ENCODE measurements around the gene RCBTB1. TPM values are rescaled to one million over a fixed set of nuclear protein-coding genes. Genes with fewer than 3 reads are reported as not detected.
"Not testable (repeated sequence)": the region's sequence is repeated elsewhere in the genome, so short reads cannot be mapped to it uniquely, and the experiment has no call there.

Gene RCBTB1
- polyA plus RNA-seq, 1 donor from 2014 or later: 65.3 TPM

GRCh38 chr13:49616676-49617065, 31.3 kb upstream of the RCBTB1 start:
- no peak for TF ChIP-seq EZH2 (IDR thresholded peaks at IDR 0.05; ENCODE audit: borderline replicate concordance, insufficient read depth, low read length, poor library complexity, severe bottlenecking)
- no peak for TF ChIP-seq REST (IDR thresholded peaks at IDR 0.05; ENCODE audit: borderline replicate concordance)
- no peak for TF ChIP-seq RAD21 (conservative IDR thresholded peaks at IDR 0.05)
- no peak for TF ChIP-seq SMC3 (conservative IDR thresholded peaks at IDR 0.05; ENCODE audit: poor library complexity)
- TF ChIP-seq POLR2AphosphoS5 (IDR thresholded peaks at IDR 0.05): no peak
- TF ChIP-seq CTCF (IDR thresholded peaks at IDR 0.05; ENCODE audit: poor library complexity, severe bottlenecking): no peak
- no peak for TF ChIP-seq MXI1 (conservative IDR thresholded peaks at IDR 0.05; ENCODE audit: poor library complexity, severe bottlenecking)
- TF ChIP-seq TAF1 (IDR thresholded peaks at IDR 0.05; ENCODE audit: low read depth): no peak
- TF ChIP-seq EP300 (conservative IDR thresholded peaks at IDR 0.05; ENCODE audit: poor library complexity, severe bottlenecking): no peak
- H3K27ac ChIP-seq (ENCODE audit: low read length): no peak overlapping the region
- no peaks in the 10 kb centered on the region for H3F3A ChIP-seq (ENCODE audit: insufficient read depth, low read length, poor library complexity, severe bottlenecking)
- H3K79me2 ChIP-seq (replicated peaks; ENCODE audit: insufficient read depth, low read length): no peaks in the 10 kb centered on the region
- H3K4me3 ChIP-seq (ENCODE audit: low read length): no peak overlapping the region
- no peak overlapping the region for H3K4me2 ChIP-seq (ENCODE audit: low read length)
- H4K20me1 ChIP-seq (ENCODE audit: insufficient read depth): no peaks in the 10 kb centered on the region
- H3K9me3 ChIP-seq (ENCODE audit: low read length): no peaks in the 10 kb centered on the region
- H3K27me3 ChIP-seq (ENCODE audit: insufficient read depth, low read depth, low read length): no peaks in the 10 kb centered on the region
- no peaks in the 10 kb centered on the region for H3K36me3 ChIP-seq (ENCODE audit: insufficient read depth, low read length)
- H3K9ac ChIP-seq (ENCODE audit: low read length): no peak overlapping the region
- H2AFZ ChIP-seq (ENCODE audit: low read depth, low read length): no peak overlapping the region
- H3K9me2 ChIP-seq (ENCODE audit: insufficient read depth, low read length): no peaks in the 10 kb centered on the region

- Histone ChIP-seq H3K27ac (ENCODE audit: low read length) (no peak overlapping the region), H3K36me3 (ENCODE audit: insufficient read depth, low read length) (no peaks in the 10 kb centered on the region), H3K9ac (ENCODE audit: low read length) (no peak overlapping the region), H3K9me2 (ENCODE audit: insufficient read depth, low read length) (no peaks in the 10 kb centered on the region), H3K27me3 (ENCODE audit: insufficient read depth, low read depth, low read length) (no peaks in the 10 kb centered on the region), H2AFZ (ENCODE audit: low read depth, low read length) (no peak overlapping the region), H3K9me3 (ENCODE audit: low read length) (no peaks in the 10 kb centered on the region), H4K20me1 (ENCODE audit: insufficient read depth) (no peaks in the 10 kb centered on the region), H3F3A (ENCODE audit: insufficient read depth, low read length, poor library complexity, severe bottlenecking) (no peaks in the 10 kb centered on the region), H3K4me3 (ENCODE audit: low read length) (no peak overlapping the region), H3K4me2 (ENCODE audit: low read length) (no peak overlapping the region), H3K79me2 (replicated peaks; ENCODE audit: insufficient read depth, low read length) (no peaks in the 10 kb centered on the region)
- TF ChIP-seq MXI1 (conservative IDR thresholded peaks at IDR 0.05; ENCODE audit: poor library complexity, severe bottlenecking): no peak
- no peak for TF ChIP-seq SMC3 (conservative IDR thresholded peaks at IDR 0.05; ENCODE audit: poor library complexity)
- TF ChIP-seq POLR2AphosphoS5 (IDR thresholded peaks at IDR 0.05): no peak
- TF ChIP-seq REST (IDR thresholded peaks at IDR 0.05; ENCODE audit: borderline replicate concordance): no peak
- no peak for TF ChIP-seq CTCF (IDR thresholded peaks at IDR 0.05; ENCODE audit: poor library complexity, severe bottlenecking)
- no peak for TF ChIP-seq RAD21 (conservative IDR thresholded peaks at IDR 0.05)
- TF ChIP-seq EP300 (conservative IDR thresholded peaks at IDR 0.05; ENCODE audit: poor library complexity, severe bottlenecking): no peak
- no peak for TF ChIP-seq TAF1 (IDR thresholded peaks at IDR 0.05; ENCODE audit: low read depth)
Measured at GRCh38 chr13:49615836-49616675, 30.7 kb upstream of the RCBTB1 start.

- not testable (repeated sequence) for H3K9me3 ChIP-seq (ENCODE audit: low read length); H4K20me1 ChIP-seq (ENCODE audit: insufficient read depth); H3K9me2 ChIP-seq (ENCODE audit: insufficient read depth, low read length); H2AFZ ChIP-seq (ENCODE audit: low read depth, low read length); H3K4me2 ChIP-seq (ENCODE audit: low read length); H3K9ac ChIP-seq (ENCODE audit: low read length); H3K36me3 ChIP-seq (ENCODE audit: insufficient read depth, low read length); H3K79me2 ChIP-seq (replicated peaks; ENCODE audit: insufficient read depth, low read length); H3K27me3 ChIP-seq (ENCODE audit: insufficient read depth, low read depth, low read length); H3F3A ChIP-seq (ENCODE audit: insufficient read depth, low read length, poor library complexity, severe bottlenecking); H3K27ac ChIP-seq (ENCODE audit: low read length); H3K4me3 ChIP-seq (ENCODE audit: low read length)
Measured at GRCh38 chr13:49612042-49612441, 26.7 kb upstream of the RCBTB1 start.

Data from neural cell (in vitro differentiated cells).